GM10266 (cell line): Measurements from ENCODE around the gene SLC25A12.

Experiments
- DNase-seq: peaks from one replicate; pipeline ENCODE4 v3.0.0; 2012; ENCODE audit errors: extremely low spot score
- TF ChIP-seq, protein P1 (sequence below): IDR thresholded peaks from 2 replicates; pipeline ENCODE4 v1.5.1; 2012; ENCODE audit warnings: mild to moderate bottlenecking, low read depth; ENCODE audit not compliant: control insufficient read depth, insufficient read depth; ENCODE audit errors: missing control alignments

The SLC25A12 gene

DNA sequence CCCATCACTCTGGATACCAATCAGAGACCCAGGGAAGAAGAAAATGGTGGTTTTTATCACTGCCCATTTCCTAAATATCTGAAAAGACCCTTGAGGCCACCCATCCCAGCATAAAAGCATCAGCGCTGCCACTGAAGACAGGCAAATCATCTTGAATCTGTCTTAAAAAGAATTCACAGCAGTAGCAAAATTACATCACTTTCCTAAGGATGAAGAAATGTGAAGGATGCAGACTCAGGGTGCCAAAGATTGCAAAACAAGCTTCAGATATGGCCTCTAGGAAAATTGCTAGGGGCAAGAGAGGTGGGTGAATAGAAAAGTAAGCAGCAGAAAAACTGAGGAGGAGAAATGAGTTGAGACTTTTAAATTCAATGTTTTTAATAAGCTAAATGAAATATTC is 70.0 kb downstream of the SLC25A12 start:
- DNase-seq = no peak
- TF ChIP-seq, protein P1, sequence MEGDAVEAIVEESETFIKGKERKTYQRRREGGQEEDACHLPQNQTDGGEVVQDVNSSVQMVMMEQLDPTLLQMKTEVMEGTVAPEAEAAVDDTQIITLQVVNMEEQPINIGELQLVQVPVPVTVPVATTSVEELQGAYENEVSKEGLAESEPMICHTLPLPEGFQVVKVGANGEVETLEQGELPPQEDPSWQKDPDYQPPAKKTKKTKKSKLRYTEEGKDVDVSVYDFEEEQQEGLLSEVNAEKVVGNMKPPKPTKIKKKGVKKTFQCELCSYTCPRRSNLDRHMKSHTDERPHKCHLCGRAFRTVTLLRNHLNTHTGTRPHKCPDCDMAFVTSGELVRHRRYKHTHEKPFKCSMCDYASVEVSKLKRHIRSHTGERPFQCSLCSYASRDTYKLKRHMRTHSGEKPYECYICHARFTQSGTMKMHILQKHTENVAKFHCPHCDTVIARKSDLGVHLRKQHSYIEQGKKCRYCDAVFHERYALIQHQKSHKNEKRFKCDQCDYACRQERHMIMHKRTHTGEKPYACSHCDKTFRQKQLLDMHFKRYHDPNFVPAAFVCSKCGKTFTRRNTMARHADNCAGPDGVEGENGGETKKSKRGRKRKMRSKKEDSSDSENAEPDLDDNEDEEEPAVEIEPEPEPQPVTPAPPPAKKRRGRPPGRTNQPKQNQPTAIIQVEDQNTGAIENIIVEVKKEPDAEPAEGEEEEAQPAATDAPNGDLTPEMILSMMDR = no peak

DNA sequence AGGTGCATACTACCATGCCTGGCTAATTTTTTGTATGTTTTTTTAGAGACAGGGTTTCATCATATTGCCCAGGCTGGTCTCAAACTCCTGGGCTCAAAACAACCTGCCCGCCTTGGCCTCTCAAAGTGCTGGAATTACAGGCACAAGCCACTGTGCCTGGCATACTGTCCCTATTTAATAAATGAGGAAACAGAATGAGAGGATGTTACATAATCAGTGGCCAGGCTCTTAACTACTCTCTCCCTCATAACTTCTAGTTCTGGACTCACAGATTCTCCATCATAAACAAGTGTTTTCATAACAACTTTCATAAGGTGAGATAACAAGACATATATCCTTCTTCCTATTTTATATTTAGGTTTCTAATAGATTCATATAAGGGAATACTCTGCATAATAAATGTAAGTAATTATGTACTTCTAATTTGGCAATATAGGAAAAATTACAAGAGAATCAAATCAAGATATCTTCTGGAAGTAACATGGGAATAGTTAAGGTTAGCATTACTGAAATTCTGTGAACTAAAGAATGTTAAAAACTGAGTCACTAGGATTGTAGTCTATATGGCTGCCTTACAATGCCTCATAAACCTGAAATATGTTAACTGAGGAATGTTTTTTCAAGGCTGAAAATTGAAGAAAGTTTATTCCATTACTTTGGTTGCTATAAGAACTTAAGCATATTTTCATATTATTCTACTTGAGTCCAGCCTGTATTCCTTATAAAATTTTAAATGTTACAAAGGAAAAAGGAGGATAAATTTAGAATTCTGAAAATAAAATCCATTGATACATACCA is 71.3 kb downstream of the SLC25A12 start:
- TF ChIP-seq, protein P1 = no peak
- DNase-seq = no peak

DNA sequence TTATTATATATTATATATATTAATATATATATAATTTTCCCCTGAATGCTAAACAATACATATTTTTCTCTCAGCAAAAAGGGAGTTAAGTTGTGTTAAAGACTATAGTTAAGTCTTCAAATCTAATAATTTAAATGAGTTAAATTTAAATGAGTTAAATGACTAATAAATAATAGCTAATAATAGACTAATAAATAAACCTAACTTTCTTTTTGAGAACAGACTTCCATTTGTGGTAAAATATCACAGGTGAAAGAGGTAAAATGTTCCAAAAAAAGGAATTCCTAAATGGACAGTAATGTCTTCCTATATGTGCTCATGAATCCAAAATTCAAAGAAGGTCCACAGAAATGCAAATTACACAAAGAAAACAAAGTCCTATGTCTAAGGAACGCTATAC is 74.6 kb downstream of the SLC25A12 start:
- no peak for DNase-seq
- TF ChIP-seq, protein P1 = no peak

DNA sequence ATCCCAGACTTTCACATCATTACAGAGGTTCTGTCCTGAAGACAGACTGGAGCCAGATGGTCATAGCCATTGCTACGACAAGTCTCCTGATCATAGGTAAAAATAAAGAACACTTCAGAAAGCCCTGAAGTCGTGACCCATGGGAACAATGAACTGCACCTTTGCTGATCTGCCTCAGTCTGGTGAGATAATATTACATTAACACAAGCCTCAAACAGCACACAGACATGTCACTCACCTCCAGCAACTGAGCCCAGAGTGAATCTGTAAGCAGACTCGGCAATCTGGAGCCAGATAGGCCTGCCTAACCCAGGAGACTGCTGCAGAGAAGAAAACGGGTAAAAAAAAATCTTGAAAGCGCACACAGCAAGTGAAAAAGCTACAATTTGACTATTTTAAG is 79.2 kb downstream of the SLC25A12 start:
- DNase-seq = no peak
- TF ChIP-seq, protein P1 = no peak

DNA sequence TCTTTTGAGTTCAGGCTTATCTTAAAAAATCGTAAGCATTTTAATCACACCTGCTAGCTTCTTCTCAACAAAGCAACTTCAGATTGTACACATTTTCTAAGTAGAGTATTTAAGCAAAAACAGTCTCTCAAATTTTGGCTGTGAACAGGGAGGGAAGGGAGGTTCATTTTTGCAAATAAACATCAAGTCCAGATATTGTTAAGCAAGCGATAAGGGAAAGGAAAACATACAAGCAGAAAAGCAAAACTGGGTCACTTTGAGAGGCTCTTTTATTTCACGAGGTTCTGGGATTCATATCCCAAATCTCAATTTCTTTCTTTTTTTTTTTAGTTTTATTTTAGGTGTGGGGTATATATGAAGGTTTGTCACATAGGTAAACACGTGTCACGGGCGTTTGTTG is 79.9 kb downstream of the SLC25A12 start:
- DNase-seq = no peak
- TF ChIP-seq, protein P1 = no peak

DNA sequence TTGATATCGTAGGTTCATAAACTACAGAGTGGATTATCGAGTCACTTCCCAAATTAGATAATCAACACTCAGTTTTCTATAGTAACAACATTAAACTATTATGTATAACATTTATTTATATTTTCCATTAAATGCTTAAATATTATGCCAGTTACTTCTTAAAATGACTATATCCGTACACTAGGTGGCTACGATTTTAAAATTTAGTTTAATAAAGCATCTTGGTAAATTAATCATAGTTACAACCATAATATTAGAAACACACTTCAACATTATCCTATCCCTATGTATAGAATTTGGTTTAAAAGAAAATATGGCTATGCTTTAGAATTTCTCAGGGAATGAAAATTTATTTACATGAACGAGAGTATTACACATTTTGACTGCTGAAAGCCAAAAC is 80.3 kb downstream of the SLC25A12 start:
- DNase-seq = no peak
- TF ChIP-seq, protein P1 = no peak

DNA sequence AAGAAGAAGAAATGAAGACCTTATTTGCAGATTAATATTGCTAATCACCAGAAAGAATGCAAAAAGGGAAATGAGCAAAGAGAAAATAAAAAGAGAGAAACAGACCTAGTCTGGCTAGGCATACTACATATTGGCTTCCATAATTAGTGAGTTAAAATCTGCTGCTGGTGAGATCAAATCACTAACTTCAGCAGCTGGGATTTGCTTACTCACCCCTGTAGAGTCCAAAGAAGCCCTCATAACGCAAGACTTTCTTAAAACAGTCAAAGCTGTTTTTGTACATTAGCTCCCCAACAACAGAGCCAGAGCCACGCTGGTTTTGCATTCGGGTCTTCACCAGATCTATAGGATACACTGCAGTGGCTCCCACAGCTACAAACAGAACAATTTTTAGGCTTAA is 80.9 kb downstream of the SLC25A12 start:
- TF ChIP-seq, protein P1 = no peak
- no peak for DNase-seq
